ENCODE measurements around the gene ARHGEF26.

DNA sequence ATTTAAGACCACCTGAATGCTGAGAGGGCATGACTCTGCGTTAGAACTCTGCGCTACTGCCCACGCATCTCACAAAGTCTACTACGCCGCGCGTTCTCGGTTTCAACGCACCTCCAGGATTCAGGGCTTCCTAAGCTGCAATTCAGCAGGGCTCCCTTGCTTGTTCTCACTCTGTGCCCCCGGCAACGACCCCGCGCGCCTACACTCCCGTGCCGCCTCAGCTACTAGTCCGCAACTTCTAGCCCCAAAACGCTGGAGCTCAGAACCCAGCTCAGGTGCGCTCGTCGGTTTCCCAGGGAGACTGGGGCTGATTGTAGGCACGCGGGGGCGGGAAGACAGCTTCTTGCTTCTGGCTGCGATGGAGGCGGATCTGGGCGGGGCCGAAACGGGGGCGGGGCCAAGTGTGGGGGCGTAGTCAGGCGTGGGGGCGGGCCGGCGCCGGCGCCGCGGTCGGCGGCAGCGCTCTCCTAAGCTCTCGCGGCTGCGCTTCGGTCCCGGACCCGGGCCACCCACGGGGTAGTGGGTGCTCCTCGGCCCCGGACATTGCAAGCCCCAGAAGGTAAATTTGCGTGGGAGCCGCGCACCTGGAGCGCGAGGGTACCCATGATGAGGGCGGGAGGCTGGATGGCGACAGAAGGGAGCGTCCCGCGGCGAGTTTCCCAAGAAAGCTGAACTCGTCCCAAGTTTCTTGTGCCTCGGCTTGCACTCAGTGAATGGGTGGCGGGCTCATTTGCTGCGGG, at the start of gene ARHGEF26:
- no peak for TF ChIP-seq CTCF (IDR thresholded peaks at IDR 0.05)
- peak in 2 of 4 donors; percentile 45 to 72 for TF ChIP-seq POLR2A (IDR thresholded peaks at IDR 0.05)
